Measurements from ENCODE around the gene ATP1A3. TPM values are rescaled to one million over a fixed set of nuclear protein-coding genes. Genes with fewer than 3 reads are reported as not detected.

ATP1A3 gene
- total RNA-seq, 4 donors from 2014 or later, result not detected

GRCh38 chr19:42030645-42031440 is 36.8 kb upstream of the ATP1A3 start:
- TF ChIP-seq CTCF (IDR thresholded peaks at IDR 0.05; ENCODE audit: low read depth), result no peak

GRCh38 chr19:42028304-42029216 is 34.5 kb upstream of the ATP1A3 start:
- no peak for TF ChIP-seq CTCF (IDR thresholded peaks at IDR 0.05; ENCODE audit: low read depth)

- TF ChIP-seq CTCF (IDR thresholded peaks at IDR 0.05; ENCODE audit: low read depth), result no peak
These were observed 30.6 kb upstream of the ATP1A3 start for GRCh38 chr19:42024622-42025111.

- no peak for TF ChIP-seq CTCF (IDR thresholded peaks at IDR 0.05; ENCODE audit: low read depth)
These were observed 29.9 kb upstream of the ATP1A3 start for GRCh38 chr19:42023943-42024260.

GRCh38 chr19:42023121-42023942 is 29.3 kb upstream of the ATP1A3 start:
- TF ChIP-seq CTCF (IDR thresholded peaks at IDR 0.05; ENCODE audit: low read depth), result no peak

- TF ChIP-seq CTCF (IDR thresholded peaks at IDR 0.05; ENCODE audit: low read depth), result no peak
These were observed 28.6 kb upstream of the ATP1A3 start for GRCh38 chr19:42022616-42023015.
